NCI-H82 treated with DMSO at 0.1 percent for 48 hours (cell line): ENCODE data around the gene USF1.
"Not testable (repeated sequence)": the region's sequence is repeated elsewhere in the genome, so short reads cannot be mapped to it uniquely, and the experiment has no call there.

ENCODE experiments used
- DNase-seq: peaks from one replicate; lab custom pipeline; 2025; ENCODE audit not compliant: unreplicated experiment; lab: John Stamatoyannopoulos, UW

USF1 gene

GRCh38 chr1:161079436-161080110, 33.8 kb upstream of the USF1 start:
- no peak for DNase-seq

- no peak for DNase-seq
Measured at GRCh38 chr1:161077426-161077825, 31.6 kb upstream of the USF1 start.

- no peak for DNase-seq
Measured at GRCh38 chr1:161076410-161076809, 30.6 kb upstream of the USF1 start.

GRCh38 chr1:161074676-161075368, 29.0 kb upstream of the USF1 start:
- no peak for DNase-seq

- no peak for DNase-seq
Measured at GRCh38 chr1:161073474-161074121, 27.8 kb upstream of the USF1 start.

- no peak for DNase-seq
Measured at GRCh38 chr1:161072751-161073449, 27.1 kb upstream of the USF1 start.

GRCh38 chr1:161071886-161072371, 26.2 kb upstream of the USF1 start:
- DNase-seq: no peak

GRCh38 chr1:161070761-161071160, 25.0 kb upstream of the USF1 start:
- DNase-seq: no peak

GRCh38 chr1:161069731-161070270, 24.0 kb upstream of the USF1 start, which contains the start of gene ARHGAP30:
Gene ARHGAP30 (minus strand): TSS chr1:161069891. CDS start chr1:161069624, 267 bp downstream.
- DNase-seq: no peak

GRCh38 chr1:161069241-161069640, 23.5 kb upstream of the USF1 start:
- no peak for DNase-seq

GRCh38 chr1:161068306-161069234, 22.8 kb upstream of the USF1 start:
- no peak for DNase-seq

GRCh38 chr1:161066694-161067093, 20.9 kb upstream of the USF1 start:
- DNase-seq: no peak

GRCh38 chr1:161065681-161066080, 19.9 kb upstream of the USF1 start:
- not testable (repeated sequence) for DNase-seq

GRCh38 chr1:161063936-161064335, 18.2 kb upstream of the USF1 start:
- not testable (repeated sequence) for DNase-seq

GRCh38 chr1:161061419-161061818, 15.6 kb upstream of the USF1 start:
- no peak for DNase-seq

GRCh38 chr1:161059293-161059692, 13.5 kb upstream of the USF1 start:
- no peak for DNase-seq

- no peak for DNase-seq
Measured at GRCh38 chr1:161054805-161055204, 9.0 kb upstream of the USF1 start.

GRCh38 chr1:161054232-161054631, 8.5 kb upstream of the USF1 start:
- DNase-seq: no peak

GRCh38 chr1:161052899-161053298, 7.1 kb upstream of the USF1 start:
- DNase-seq: no peak

- no peak for DNase-seq
Measured at GRCh38 chr1:161051219-161051618, 5.4 kb upstream of the USF1 start.
